GM11168 (cell line): ENCODE measurements around the gene MARCHF11.

Source experiments
- in situ Hi-C: fragments of 300-500 bp; cut with MboI; formaldehyde crosslinking; loops from one replicate; pipeline ENCODE4 v1.12.0; 2022; ENCODE audit warnings: low sequenced_read_pairs; ENCODE audit not compliant: unreplicated experiment

MARCHF11 gene

DNA sequence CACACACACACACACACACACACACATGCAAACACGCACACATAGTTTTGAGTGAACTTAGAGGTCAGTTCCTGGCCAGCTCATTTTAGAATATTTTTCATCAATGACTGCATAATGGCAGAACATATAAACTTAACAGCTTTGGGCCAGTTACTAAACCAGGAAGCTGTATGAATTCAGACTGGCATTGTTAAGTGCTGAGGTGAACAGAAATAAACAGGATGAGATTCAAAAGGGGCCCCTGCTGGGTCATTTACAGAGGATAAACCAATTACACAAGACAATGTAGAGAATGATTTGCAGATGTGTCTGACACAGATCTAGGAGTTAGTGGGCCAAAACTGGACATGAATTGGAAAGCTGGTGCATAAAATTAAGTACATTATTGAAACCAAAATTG, 44.6 kb downstream of the MARCHF11 start:
- in situ Hi-C loops: no loop called here

DNA sequence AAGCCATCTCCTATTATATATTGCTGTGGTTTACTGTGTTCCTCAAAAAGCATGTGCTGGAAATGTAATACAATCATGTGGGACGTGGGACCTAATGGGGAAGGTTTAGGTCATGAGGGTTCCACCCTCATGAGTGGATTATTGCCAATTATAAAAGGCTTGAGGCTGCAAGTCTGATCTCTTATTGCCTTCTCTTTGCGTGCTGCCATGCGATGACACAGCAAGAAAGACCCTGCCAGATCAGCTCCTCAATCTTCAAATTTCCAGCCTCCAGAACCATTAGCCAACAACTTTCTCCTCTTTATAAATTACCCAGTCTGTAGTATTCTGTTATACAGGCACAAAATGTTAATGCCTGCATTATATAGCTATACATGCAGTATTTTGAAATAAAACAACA, 45.4 kb downstream of the MARCHF11 start:
- in situ Hi-C loops: no loop called here

DNA sequence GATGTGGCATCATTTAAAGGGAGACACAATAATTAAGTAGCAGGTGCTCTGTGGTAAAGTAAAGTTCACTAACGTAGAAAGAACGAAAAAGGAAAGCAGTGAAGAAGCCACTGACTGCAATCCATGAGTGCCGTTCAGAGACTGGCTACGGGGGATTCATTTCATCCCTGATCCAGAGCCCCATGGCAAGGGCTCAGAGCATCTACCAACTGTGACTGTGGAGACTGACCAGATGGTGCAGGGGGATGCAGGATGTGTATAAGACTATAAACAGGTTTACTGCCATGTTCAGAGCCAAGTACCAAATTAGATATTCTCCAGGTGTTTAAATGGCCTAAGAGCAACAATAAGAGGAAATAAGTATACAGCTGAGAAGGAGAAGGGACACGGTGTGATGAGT, 47.7 kb downstream of the MARCHF11 start:
- in situ Hi-C loops: no loop called here

DNA sequence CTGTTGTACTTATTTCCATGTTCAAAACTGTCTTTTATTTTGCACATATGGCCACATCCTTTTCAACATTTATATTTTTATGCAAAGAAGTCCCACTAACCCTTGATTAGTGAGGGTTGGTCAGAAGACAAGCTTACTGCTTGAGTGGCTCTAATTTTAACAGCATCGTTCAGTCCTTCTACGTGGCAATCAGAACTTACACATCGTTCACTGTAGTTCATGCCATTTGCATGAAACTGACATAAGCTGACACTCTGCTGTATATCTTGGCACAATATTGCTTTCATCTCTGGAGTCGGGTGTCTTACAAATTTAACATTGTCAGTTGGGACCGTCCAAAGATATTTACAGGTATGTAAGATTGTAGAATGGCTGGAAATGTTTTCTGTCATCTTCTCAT, 50.6 kb downstream of the MARCHF11 start:
- in situ Hi-C loops: no loop called here

DNA sequence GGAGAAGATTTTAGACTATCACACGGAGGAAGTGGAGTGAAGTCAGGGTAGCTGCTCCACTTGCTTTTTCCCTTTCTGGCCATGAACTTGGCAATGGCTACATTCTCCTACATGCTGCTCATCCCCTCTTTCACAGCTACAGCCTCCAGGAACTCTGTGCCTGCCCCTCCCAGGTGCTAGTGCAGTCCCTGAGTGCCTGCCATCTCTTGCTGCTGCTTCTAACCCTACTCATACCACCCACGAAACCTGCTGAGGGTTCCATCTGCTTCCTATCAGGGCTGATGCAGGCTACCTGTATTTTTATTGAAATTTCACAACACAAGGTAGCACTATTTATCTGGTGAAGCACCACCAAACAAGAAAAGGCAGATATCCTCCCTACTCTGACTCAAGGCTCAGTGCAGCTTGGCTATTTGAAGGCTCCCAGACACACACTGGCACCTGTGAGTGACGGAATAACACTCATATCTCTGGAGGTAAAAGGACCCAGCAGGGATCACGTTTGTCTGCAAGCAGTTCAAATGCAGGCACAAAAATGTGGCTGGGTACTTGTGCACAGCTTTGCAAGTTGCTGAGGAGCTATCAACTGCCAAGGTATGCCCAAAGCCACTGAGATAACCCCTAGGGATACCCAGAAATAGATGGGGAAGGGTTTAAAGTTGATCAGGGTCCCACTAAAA, 51.6 kb downstream of the MARCHF11 start:
- in situ Hi-C loops: no loop called here

DNA sequence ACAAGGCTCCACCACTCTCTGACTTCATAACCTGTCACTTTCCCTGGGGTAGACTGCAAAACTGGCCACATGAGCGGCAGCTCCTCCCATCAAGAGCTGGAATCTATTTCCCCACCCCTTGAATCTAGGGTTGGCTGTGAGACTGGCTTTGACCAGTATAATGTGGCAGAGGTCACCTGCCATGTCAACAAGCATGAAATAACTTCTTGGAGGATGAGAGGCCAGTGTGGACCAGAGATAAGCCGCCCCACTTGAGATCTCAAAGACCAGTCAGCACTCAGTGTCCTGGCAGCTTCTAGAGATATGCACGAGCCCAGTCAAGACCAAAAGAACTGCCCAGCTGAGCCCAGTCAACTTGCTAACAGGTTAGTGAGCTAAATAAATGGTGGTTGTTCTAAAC, 59.0 kb downstream of the MARCHF11 start:
- in situ Hi-C loops: no loop called here

DNA sequence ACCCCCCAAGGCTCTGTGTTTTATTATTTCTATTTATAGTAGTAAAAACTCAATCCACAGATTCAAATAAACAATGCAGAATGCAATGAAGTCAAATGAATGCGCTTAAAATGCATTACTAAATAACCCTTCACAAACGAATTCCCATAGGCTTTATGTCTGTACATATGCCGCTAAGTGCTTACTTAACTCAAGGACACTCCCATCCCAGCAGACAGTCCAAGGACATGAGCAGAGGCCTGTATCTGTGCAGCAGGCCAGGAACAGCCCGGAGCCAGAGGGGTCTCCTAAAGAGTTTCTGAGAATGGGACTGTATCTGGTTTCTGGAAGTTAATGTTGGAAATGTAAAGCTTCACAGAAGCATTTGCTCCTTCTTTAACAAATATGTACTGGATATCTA, 59.8 kb downstream of the MARCHF11 start:
- in situ Hi-C loops: no loop called here

DNA sequence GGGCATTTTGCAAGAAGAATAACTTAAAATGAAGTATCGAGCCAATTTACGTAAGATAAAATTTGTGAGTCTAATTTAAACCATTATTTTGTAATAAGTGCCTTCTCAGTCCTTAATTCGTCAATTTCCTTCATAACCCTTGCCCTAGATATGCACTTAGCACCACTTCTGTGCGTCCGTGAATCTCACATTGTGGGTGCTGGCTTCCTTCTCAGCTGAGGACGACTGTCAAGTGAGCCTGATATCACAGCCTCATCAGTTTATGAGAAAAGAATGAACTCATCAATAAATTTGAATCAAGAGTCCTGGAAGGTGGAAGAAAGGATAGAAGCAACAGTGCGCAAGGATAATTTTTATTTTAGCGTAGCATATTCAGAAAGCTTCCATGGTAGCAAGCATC, 64.5 kb downstream of the MARCHF11 start:
- in situ Hi-C loops: no loop called here

DNA sequence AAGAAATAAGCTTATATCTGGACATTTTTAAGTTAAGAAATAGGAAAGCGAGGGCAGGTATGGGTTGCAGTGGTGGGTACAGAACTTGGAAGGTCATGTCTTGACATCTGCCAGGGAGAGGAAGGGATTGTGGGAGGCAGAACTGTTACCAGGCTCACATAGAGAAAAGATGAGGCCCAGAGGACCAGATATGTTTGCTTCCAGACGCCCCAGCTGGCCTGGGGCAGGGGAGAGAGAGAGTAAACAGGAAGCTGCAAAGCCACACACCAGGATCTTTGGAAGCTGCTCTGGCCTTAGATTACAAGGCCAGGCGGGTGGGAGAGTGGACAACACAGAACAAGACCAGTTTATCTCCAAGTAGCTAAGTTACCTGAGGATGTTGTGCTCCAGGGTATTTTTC, 71.2 kb downstream of the MARCHF11 start:
- in situ Hi-C loops: no loop called here

DNA sequence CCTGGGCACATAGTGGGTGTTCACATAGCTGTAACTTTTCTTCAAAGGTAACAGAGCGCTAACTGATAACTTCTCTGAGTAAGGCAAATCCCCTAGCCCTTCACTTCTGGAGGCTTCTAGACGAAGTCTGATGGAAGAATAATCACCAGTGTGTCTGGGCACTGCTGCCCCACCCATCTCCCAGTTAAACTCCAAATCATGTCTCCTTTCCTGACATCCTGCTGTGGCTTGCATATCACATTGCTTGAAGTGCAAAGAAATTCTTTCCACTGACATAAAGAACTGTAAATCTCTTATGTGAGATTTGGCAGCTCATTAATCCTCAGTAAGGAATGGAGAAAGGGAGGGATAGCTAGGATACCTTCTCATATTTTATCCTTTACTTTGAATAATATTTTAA, 74.6 kb downstream of the MARCHF11 start:
- in situ Hi-C loops: no loop called here

DNA sequence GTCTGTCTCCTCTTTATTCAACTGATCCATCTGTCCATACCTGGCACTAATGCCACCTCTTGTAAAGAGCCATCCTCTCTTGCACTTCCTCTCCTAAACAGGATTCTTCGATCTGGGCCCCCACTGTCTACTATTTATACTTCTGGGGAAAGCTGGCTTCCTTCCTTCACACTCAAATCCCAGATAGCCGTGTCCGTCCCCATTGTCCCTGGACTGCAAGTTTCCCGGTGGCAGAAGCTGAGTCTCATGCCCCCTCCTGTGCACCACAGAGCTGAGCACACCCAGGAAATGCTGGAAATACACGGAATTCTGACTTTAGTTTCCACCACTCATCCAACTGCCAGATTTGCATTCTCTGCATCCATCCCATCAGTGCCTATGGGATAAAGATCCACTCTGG, 84.0 kb downstream of the MARCHF11 start:
- in situ Hi-C loops: no loop called here

DNA sequence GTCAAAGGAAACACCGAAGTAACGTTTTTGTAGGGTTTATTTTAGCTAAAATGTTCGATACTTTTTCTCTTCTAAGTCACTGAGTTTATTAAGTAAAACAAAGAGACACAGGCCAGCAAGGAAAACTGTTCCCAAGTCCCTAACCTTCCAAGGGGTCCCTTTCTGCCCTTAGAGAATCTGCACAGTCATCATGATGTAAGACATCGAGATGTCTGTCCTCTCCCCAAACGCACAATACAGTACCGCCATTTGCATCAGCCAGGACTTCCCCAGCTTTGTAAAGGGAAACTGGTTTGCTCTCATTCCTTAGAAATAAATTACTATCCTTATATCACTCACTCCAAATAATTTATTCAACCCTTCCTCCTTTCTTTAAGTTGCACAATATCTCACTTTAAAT, 89.3 kb downstream of the MARCHF11 start:
- in situ Hi-C loops: no loop called here

DNA sequence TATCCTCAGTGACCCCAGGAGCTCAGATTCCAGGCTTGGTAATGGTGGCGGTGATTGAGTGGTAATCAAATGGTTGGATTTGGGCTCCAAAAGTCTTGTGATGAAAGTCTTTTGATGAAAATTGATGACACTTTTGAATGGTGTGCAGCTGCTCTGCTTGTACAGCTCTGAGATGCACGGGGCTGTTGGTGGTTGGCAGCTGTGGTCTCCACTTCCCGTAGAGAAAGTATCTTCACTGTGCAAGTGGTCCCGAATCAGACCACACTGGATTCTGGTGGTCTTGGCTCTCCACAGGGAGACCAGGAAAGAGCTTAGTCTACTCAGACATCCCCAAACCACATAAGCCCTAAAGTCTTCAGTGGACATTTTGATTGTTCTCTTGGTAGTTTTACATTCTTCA, 96.6 kb downstream of the MARCHF11 start:
- in situ Hi-C loops: no loop called here

DNA sequence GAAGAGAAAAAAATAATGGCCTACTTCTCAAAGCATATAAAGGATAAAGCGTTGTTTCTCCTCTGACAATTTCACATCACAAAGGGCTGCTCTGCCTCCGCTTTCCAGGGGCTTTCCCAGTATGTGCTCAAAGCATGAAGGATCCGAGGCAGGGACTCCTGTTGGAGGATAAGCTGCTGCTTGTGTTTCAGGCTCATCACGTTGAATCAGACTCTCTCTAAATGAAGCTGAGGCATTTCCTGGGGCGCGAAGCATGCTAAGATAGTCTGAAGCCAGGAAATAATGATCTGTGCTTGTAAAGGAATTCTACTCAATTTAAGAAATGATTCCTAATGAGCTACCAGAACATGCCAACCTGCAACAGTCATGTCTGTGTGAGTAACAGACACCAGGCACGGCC, 97.5 kb downstream of the MARCHF11 start:
- in situ Hi-C loops: no loop called here

DNA sequence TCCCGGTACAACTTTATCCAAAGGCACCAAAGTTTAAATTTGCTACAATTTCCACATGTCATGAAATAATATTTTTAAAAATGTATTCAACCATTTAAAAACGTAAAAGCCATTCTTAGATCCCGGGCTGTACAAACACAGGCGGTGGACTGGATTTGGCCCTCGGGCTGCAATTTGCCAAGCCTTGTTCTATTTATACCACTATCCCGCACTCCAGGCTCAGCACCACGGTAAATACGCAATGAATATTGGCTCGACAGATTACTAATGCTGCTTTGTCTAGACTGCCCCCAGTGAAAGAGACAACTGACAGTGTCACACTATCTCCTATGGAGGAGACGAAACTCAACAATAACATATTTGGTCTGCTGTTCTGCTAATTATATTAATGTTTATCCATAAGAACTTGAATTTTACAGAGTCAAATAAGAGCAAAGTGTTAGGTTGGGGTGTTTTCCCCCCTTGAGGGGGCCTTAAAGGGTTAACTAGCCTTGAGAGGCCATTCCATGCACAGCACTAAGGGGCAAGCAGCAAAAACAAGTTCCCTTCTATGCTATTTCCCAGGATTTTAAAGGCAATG, 98.1 kb downstream of the MARCHF11 start:
- in situ Hi-C loops: no loop called here

DNA sequence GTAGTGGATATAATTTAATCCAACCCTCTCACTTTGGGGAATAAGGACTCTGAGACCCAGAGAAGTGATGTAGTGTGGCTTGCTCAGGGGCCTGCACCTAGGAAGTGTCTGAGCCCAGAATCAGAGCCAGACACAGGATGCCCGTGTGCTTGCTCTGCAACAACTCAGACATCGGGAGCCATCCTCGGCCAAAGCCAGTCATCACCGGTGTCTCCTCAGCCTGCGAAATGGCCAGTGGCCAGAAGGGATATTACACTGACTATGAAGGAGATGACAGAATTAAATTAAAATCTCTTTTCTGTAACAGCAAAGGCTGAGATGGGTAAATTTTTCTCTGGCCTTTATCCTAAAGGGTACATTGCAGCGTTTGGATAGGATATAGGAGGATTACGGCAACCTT, 102.9 kb downstream of the MARCHF11 start:
- in situ Hi-C loops: no loop called here

DNA sequence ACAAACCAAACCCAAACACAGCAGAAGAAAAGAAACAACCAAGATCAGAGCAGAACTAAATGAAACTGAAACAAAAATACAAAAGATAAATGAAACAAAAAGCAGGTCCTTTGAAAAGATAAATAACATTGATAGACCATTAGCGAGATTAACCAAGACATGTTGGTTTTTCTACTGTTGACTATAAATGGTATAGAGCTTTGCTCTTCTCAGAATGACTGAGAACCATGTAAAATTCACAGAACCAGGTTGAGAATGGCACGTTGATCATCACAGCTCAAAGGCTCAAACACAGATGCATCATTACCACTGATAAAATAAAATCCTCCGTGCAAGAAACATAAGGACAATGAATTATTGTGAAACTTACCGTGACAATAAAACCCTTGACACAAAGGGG, 105.2 kb downstream of the MARCHF11 start:
- in situ Hi-C loops: no loop called here

DNA sequence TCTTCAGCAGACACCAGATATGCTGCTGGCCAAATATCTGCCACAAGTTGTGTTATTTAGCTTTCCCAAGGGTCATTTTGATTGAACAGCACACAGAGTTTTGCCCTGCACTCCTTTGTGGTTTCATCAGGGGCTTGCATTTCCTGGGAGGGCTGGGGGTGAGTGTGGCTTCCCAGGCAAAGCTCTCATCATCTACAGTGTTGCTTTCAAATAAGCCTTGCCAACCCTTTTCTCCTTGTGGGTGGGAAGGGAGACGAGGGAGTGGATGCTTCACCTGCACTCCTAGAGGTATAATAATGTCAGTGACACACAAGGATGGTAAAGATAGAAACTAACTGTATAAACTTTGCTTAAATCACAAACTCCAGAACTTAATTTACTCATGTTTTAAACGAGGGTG, 107.0 kb downstream of the MARCHF11 start:
- in situ Hi-C loops: no loop called here

DNA sequence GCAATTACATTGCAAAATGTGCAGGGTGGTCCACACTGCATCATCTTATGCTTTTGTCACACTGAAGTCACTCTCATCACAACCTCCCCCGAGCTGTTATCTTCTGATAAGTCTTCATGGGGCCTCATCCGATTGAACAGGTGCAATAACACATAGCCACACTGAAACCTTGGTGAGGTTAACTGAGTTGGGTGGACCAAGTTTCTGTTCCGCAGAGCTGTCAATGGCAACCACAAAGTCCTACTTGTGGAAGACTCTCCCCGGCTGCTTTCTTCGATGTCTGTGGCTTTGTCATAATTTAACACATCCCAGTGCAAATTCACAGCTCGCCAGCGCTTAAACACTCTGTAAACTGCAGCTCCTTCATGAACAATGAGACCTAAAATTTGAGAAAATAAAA, 112.2 kb downstream of the MARCHF11 start:
- in situ Hi-C loops: no loop called here

DNA sequence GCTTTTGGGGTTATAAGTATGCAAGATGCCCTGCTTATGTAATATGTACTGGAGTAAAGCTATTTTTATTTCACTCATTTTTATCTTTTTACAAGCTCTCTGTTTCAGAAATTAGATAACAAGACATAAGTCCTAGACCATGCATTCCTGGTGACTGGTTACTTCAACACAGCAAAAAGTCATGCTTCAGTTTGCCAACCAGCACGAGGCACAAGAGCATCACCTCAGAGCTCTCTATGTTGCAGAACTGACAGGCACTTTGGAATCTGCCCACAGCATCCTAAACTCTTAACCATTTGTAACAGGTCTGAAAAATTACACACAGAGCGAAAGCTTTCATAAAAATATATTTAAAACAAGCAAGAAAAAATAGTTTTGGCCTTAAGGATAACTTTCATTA, 112.8 kb downstream of the MARCHF11 start:
- in situ Hi-C loops: no loop called here

DNA sequence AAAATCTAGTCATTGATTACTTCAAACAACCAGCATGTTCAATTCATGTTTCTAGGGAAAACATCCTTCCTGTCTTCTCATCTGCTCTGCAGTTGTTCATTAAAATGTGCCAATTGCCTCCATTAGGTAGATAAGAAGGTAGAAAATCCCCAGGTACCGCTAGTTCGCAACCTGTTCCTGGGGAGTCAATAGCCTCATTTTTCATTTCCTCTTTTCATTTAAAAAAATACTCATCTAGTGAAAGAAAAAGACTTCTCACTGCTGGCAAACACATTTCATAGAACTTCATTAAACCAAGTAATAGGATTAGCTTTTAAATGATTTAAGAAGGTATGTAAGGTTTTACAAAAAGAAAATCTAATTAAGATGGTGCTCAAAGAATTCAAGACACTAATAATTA, 113.3 kb downstream of the MARCHF11 start:
- in situ Hi-C loops: no loop called here

DNA sequence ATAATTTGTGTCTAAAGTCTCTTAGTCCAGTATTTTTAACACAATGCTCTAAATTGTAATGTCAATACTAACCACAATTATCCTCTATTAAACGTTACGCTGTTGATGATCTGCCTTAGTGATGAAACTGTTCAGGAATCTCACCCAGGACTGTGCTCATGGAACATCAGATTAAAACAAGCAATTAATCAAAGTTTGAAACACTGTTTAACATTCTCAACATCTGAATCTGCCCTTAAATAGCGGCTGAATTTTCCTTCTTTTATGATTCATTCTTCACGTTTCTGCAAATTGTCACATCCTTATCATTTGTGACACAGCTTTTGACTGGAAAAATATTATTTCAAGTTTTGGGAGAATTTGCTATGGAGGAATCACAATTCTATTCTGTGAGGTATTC, 113.8 kb downstream of the MARCHF11 start:
- in situ Hi-C loops: no loop called here
